HG02938 (cell line): Measurements from ENCODE around the gene XRN1.
"Not testable (repeated sequence)": the region's sequence is repeated elsewhere in the genome, so short reads cannot be mapped to it uniquely, and the experiment has no call there.

Experiments used
- ATAC-seq: cut with Tn5 transposase; IDR thresholded peaks from one replicate; pipeline ENCODE4 v1.9.1; 2021; ENCODE audit warnings: mild to moderate bottlenecking, moderate library complexity; ENCODE audit not compliant: unreplicated experiment

Gene XRN1

GRCh38 chr3:142447852-142448823, at the start of gene XRN1:
XRN1 (minus strand) TSS chr3:142448037; CDS start chr3:142447944, 93 bp downstream.
- ATAC-seq: peak; percentile 73

- no peak for ATAC-seq
These were observed 47.3 kb upstream of the XRN1 start for GRCh38 chr3:142495103-142495502.

GRCh38 chr3:142492184-142492583, 44.3 kb upstream of the XRN1 start:
- no peak for ATAC-seq

- ATAC-seq: no peak
These were observed 41.9 kb upstream of the XRN1 start for GRCh38 chr3:142489572-142490323.

- ATAC-seq: no peak
These were observed 37.1 kb upstream of the XRN1 start for GRCh38 chr3:142484912-142485435.

- ATAC-seq: no peak
These were observed 33.4 kb upstream of the XRN1 start for GRCh38 chr3:142481196-142481595.

GRCh38 chr3:142470826-142471225, 23.0 kb upstream of the XRN1 start:
- no peak for ATAC-seq

- no peak for ATAC-seq
These were observed 20.6 kb upstream of the XRN1 start for GRCh38 chr3:142468456-142468855.

- ATAC-seq: no peak
These were observed 19.9 kb upstream of the XRN1 start for GRCh38 chr3:142467768-142468167.

GRCh38 chr3:142460689-142461088, 12.9 kb upstream of the XRN1 start:
- ATAC-seq: no peak

GRCh38 chr3:142459929-142460328, 12.1 kb upstream of the XRN1 start:
- ATAC-seq: no peak

- ATAC-seq: no peak
These were observed 11.3 kb upstream of the XRN1 start for GRCh38 chr3:142459096-142459495.

- ATAC-seq: no peak
These were observed 3.0 kb upstream of the XRN1 start for GRCh38 chr3:142450881-142451280.

GRCh38 chr3:142450189-142450588, 2.4 kb upstream of the XRN1 start:
- ATAC-seq: no peak

- ATAC-seq: peak; percentile 31
These were observed 461 bp downstream of the XRN1 start for GRCh38 chr3:142447301-142447851.

GRCh38 chr3:142445816-142446254, 2.0 kb downstream of the XRN1 start:
- peak; percentile 51 for ATAC-seq

- no peak for ATAC-seq
These were observed 3.5 kb downstream of the XRN1 start for GRCh38 chr3:142444343-142444742.

- not testable (repeated sequence) for ATAC-seq
These were observed 4.8 kb downstream of the XRN1 start for GRCh38 chr3:142443060-142443459.

GRCh38 chr3:142439499-142440220, 8.2 kb downstream of the XRN1 start:
- ATAC-seq: not testable (repeated sequence)

GRCh38 chr3:142438096-142438495, 9.7 kb downstream of the XRN1 start:
- ATAC-seq: not testable (repeated sequence)
